Endothelial cell of umbilical vein (primary cell): ENCODE results near the gene TMEM161A. TPM values are rescaled to one million over a fixed set of nuclear protein-coding genes. Genes with fewer than 3 reads are reported as not detected.

Source experiments
- BruUV-seq: library from RNA; stranded (reverse); fragments of 400-500 nt; replicated peaks from 2 replicates; lab custom pipeline; 2021; lab: Mats Ljungman, UMichigan
- CTCF ChIA-PET: fragments of 300-600, 350-600 bp; sonication (Branson Sonifier 250); formaldehyde crosslinking; loops from one replicate; lab custom pipeline; 2021; ENCODE audit warnings: antibody characterized with exemption, inconsistent platforms; lab: Charles Lee
- POLR2A ChIA-PET: fragments of 300-600, 350-600 bp; sonication (Branson Sonifier 250); formaldehyde crosslinking; loops from one replicate; lab custom pipeline; 2021; ENCODE audit warnings: antibody characterized with exemption, inconsistent platforms; lab: Charles Lee
- DNase-seq: peaks from one replicate; pipeline ENCODE4 v3.0.0-alpha.2; 2011; ENCODE audit warnings: low read depth, low spot score
- FAIRE-seq: peaks from 2 replicates; lab custom pipeline; 2011; peaks lifted over from hg19 to GRCh38; lab: Jason Lieb, UNC
- H2AFZ ChIP-seq: 2 replicates; pipeline ENCODE4 v1.6.0; 2012; ENCODE audit warnings: low read depth, low read length, control low read depth, inconsistent platforms
- H3K27ac ChIP-seq: 2 replicates; pipeline ENCODE4 v1.5.1; 2011; ENCODE audit warnings: low read depth, mild to moderate bottlenecking, control low read depth, low read length, moderate library complexity; ENCODE audit not compliant: insufficient read depth
- H3K27me3 ChIP-seq, 2 experiments: 2 replicates each; pipeline versions ENCODE4 v1.6.0 to v1.6.1; 2011; ENCODE audit warnings: low read length in 2 of 2, mixed read lengths in 1 of 2; ENCODE audit not compliant: control insufficient read depth in 2 of 2, insufficient read depth in 2 of 2
- H3K36me3 ChIP-seq, 2 experiments: 2 replicates in 1 of 2; 3 replicates in 1 of 2; pipeline ENCODE4 v1.5.1; 2011; ENCODE audit warnings: low read length in 2 of 2, mild to moderate bottlenecking in 1 of 2, moderate library complexity in 1 of 2; ENCODE audit not compliant: control insufficient read depth in 2 of 2, insufficient read depth in 2 of 2; ENCODE audit errors: extremely low read depth in 1 of 2
- H3K4me1 ChIP-seq: 3 replicates; pipeline ENCODE4 v1.5.1; 2011; ENCODE audit warnings: mild to moderate bottlenecking, low read length; ENCODE audit not compliant: control insufficient read depth, insufficient read depth; ENCODE audit errors: extremely low read depth
- H3K4me2 ChIP-seq: 2 replicates; pipeline ENCODE4 v1.6.1; 2011; ENCODE audit warnings: low read length, control low read depth, mixed read lengths; ENCODE audit not compliant: insufficient read depth
- H3K4me3 ChIP-seq, 3 experiments: fragments of 200-600 bp in 1 of 3; sonication (generic), shearing (Covaris generic) in 1 of 3; replicated peaks in 1 of 3; 2 replicates each; pipeline ENCODE4 v1.5.1; 2011 to 2016; ENCODE audit warnings: control low read depth in 3 of 3, low read length in 3 of 3, mild to moderate bottlenecking in 2 of 3, inconsistent platforms in 1 of 3, low read depth in 1 of 3, moderate library complexity in 1 of 3; ENCODE audit not compliant: insufficient read depth in 1 of 3
- H3K79me2 ChIP-seq: 2 replicates; pipeline ENCODE4 v1.6.0; 2012; ENCODE audit warnings: low read length, inconsistent platforms; ENCODE audit not compliant: control insufficient read depth, insufficient read depth
- H3K9ac ChIP-seq: replicated peaks from 2 replicates; pipeline ENCODE3; 2011; ENCODE audit warnings: low read length, control low read depth; ENCODE audit not compliant: insufficient read depth; ENCODE audit errors: extremely low read depth
- H3K9me1 ChIP-seq: replicated peaks from 3 replicates; pipeline ENCODE4 v1.6.0; 2011; ENCODE audit warnings: mild to moderate bottlenecking, low read length; ENCODE audit not compliant: control insufficient read depth, insufficient read depth; ENCODE audit errors: extremely low read depth
- H3K9me3 ChIP-seq: replicated peaks from 2 replicates; pipeline ENCODE4 v1.5.1; 2012; ENCODE audit warnings: low read length, inconsistent platforms; ENCODE audit not compliant: control insufficient read depth, insufficient read depth
- H4K20me1 ChIP-seq: replicated peaks from 2 replicates; pipeline ENCODE3; 2011; ENCODE audit warnings: mild to moderate bottlenecking, low read length; ENCODE audit not compliant: control insufficient read depth, insufficient read depth; ENCODE audit errors: extremely low read depth
- EZH2 ChIP-seq: IDR thresholded peaks from 2 replicates; pipeline ENCODE4 v1.6.1; 2012; ENCODE audit warnings: borderline replicate concordance, low read depth, mild to moderate bottlenecking, moderate library complexity, low read length, inconsistent platforms; ENCODE audit not compliant: severe bottlenecking
- FOS ChIP-seq: IDR thresholded peaks from 2 replicates; pipeline ENCODE4 v1.6.1; 2011; ENCODE audit warnings: mild to moderate bottlenecking, low read length, moderate library complexity, borderline replicate concordance; ENCODE audit not compliant: insufficient read depth
- GATA2 ChIP-seq: IDR thresholded peaks from 2 replicates; pipeline ENCODE4 v1.7.0; 2011; ENCODE audit warnings: low read depth, mild to moderate bottlenecking, moderate library complexity, mixed read lengths, low read length; ENCODE audit not compliant: insufficient read length, insufficient read depth
- JUN ChIP-seq: IDR thresholded peaks from 2 replicates; pipeline ENCODE4 v1.6.1; 2011; ENCODE audit warnings: borderline replicate concordance, low read depth; ENCODE audit not compliant: insufficient read length, insufficient read depth
- MYC ChIP-seq: IDR thresholded peaks from one replicate; pipeline ENCODE4 v1.6.1; 2011; ENCODE audit warnings: mild to moderate bottlenecking, low read depth, low read length
- POLR2A ChIP-seq: IDR thresholded peaks from 2 replicates; pipeline ENCODE4 v1.6.1; 2012; ENCODE audit warnings: low read depth, mild to moderate bottlenecking, control low read depth, low read length
- POLR2AphosphoS5 ChIP-seq: IDR thresholded peaks from 2 replicates; pipeline ENCODE4 v1.6.1; 2012; ENCODE audit warnings: low read depth, mild to moderate bottlenecking, control low read depth, low read length, moderate library complexity; ENCODE audit not compliant: insufficient read depth
- dilution Hi-C: fragments of 300-500 bp; cut with MboI; formaldehyde crosslinking; loops from one replicate; pipeline ENCODE4 v1.15.0; 2019; ENCODE audit warnings: low sequenced_read_pairs; ENCODE audit not compliant: extremely low pct_ligation_motif_present
- intact Hi-C: fragments of 100-400 bp; cut with micrococcal nuclease; formaldehyde crosslinking; loops from one replicate; pipeline ENCODE4 v1.10.0; 2022
- polyA plus RNA-seq, 4 experiments: library from polyadenylated mRNA; depleted of rRNA in 3 of 4; stranded (reverse) in 3 of 4; unstranded in 1 of 4; fragments of >200 nt; gene quantifications; 2 replicates each; pipeline versions ENCODE4 v1.2.1 to v1.2.3, GENCODE V29; 2011 to 2012; ENCODE audit warnings: missing spikeins in 1 of 4
- total RNA-seq: library from RNA; stranded (reverse); gene quantifications from 2 replicates; pipeline ENCODE4 v1.2.3, GENCODE V29; 2021
- TF ChIP-seq, protein P1 (sequence below): IDR thresholded peaks from 2 replicates; pipeline ENCODE4 v1.6.1; 2011; ENCODE audit not compliant: insufficient read depth, insufficient read length
- TF ChIP-seq, protein P2 (sequence below), 2 donors: IDR thresholded peaks; 1 replicate in 1 of 2; 2 replicates in 1 of 2; pipeline ENCODE4 v1.5.1; 2011; ENCODE audit warnings: low read length in 2 of 2, mild to moderate bottlenecking in 2 of 2, moderate library complexity in 2 of 2, control low read depth in 1 of 2, inconsistent platforms in 1 of 2, low read depth in 1 of 2; ENCODE audit not compliant: insufficient read depth in 1 of 2; ENCODE audit errors: extremely low read depth in 1 of 2

Gene TMEM161A
- total and polyA plus RNA-seq, 2 donors (not counting 3 experiments of a cell fraction or from before 2014, with no cell fraction given), result 24.1 to 54.9 TPM

DNA sequence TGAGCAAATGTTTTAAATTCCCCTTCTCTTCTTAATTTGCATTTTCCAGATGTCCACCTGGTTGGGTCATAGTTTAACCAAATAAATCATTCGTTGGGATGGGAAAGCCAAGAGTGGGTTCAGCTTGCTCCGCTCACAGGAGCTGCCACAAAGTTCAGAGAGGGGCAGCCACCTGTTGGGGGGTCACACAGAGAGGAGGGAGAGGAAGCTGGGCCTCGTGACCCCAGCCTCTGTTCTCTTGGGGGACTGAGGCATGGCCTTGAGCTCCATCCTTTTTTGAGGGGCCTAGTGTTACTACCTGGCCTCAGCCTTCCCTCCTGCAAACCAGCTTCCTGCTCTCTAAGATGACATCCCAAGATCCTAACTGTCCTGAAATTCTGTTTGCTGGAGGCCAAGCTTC is 29.3 kb upstream of the TMEM161A start:
- H3K4me2 ChIP-seq, result no peak overlapping the region
- H3K36me3 ChIP-seq, result no peaks in the 10 kb centered on the region
- no peaks in the 10 kb centered on the region for H4K20me1 ChIP-seq
- H3K4me3 ChIP-seq, result no peak overlapping the region
- H3K4me1 ChIP-seq, result peaks cover 5% of the 10 kb centered on the region
- no peaks in the 10 kb centered on the region for H3K9me1 ChIP-seq
- dilution Hi-C loops (no loop called here), intact Hi-C loops (no loop called here)
- H3K79me2 ChIP-seq, result no peaks in the 10 kb centered on the region
- H2AFZ ChIP-seq, result no peak overlapping the region
- TF ChIP-seq FOS (no peak), EZH2 (no peak), GATA2 (no peak), POLR2A (no peak), JUN (no peak), MYC (no peak), POLR2AphosphoS5 (no peak)
- TF ChIP-seq, protein P1, sequence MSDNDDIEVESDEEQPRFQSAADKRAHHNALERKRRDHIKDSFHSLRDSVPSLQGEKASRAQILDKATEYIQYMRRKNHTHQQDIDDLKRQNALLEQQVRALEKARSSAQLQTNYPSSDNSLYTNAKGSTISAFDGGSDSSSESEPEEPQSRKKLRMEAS, result no peak
- TF ChIP-seq, protein P2, sequence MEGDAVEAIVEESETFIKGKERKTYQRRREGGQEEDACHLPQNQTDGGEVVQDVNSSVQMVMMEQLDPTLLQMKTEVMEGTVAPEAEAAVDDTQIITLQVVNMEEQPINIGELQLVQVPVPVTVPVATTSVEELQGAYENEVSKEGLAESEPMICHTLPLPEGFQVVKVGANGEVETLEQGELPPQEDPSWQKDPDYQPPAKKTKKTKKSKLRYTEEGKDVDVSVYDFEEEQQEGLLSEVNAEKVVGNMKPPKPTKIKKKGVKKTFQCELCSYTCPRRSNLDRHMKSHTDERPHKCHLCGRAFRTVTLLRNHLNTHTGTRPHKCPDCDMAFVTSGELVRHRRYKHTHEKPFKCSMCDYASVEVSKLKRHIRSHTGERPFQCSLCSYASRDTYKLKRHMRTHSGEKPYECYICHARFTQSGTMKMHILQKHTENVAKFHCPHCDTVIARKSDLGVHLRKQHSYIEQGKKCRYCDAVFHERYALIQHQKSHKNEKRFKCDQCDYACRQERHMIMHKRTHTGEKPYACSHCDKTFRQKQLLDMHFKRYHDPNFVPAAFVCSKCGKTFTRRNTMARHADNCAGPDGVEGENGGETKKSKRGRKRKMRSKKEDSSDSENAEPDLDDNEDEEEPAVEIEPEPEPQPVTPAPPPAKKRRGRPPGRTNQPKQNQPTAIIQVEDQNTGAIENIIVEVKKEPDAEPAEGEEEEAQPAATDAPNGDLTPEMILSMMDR (IDR thresholded peaks at IDR 0.05; ENCODE audit: extremely low read depth in 1 of 2, insufficient read depth in 1 of 2, low read depth in 1 of 2, low read length in 2 of 2), result no peak
- ChIA-PET POLR2A (interaction anchor here (0.9 kb wide), 1 partner anchor 25 kb away, joined by 5 read pairs; no protein-coding TSS in a partner anchor), CTCF (interaction anchor here (1.3 to 1.4 kb wide), 2 partner anchors 9 to 11 kb away, joined by 3 to 4 read pairs; no protein-coding TSS in a partner anchor)
- no peak for DNase-seq
- no peaks in the 10 kb centered on the region for H3K9me3 ChIP-seq
- no peaks in the 10 kb centered on the region for H3K27me3 ChIP-seq
- no peak for FAIRE-seq
- H3K9ac ChIP-seq, result no peak overlapping the region
- BruUV-seq, result no TSS peak
- H3K27ac ChIP-seq, result no peak overlapping the region
